Gastroesophageal sphincter (tissue), 3 donors: Measurements from ENCODE around the gene SUGCT.

ENCODE experiments used
- CTCF ChIP-seq, 4 experiments: fragments of 200-600 bp in 2 of 4; fragments of 450-650 bp in 2 of 4; sonication (generic) in 1 of 4; IDR thresholded peaks; one replicate each; pipeline ENCODE4 v1.5.1; 2017 to 2019; ENCODE audit warnings: antibody characterized with exemption in 4 of 4, mild to moderate bottlenecking in 2 of 4, moderate library complexity in 2 of 4
- POLR2A ChIP-seq, 2 donors: fragments of 450-650 bp; IDR thresholded peaks; one replicate each; pipeline ENCODE4 v1.6.1; 2017; ENCODE audit warnings: antibody characterized with exemption in 2 of 2, mild to moderate bottlenecking in 2 of 2, moderate library complexity in 1 of 2

- no peak for TF ChIP-seq CTCF (IDR thresholded peaks at IDR 0.05)
- no peak for TF ChIP-seq POLR2A (IDR thresholded peaks at IDR 0.05)
Measured at GRCh38 chr7:40582539-40582938, 447.7 kb downstream of the SUGCT start.
